ENCODE results near the gene CDADC1. TPM values are rescaled to one million over a fixed set of nuclear protein-coding genes. Genes with fewer than 3 reads are reported as not detected.
"Not testable (repeated sequence)": the region's sequence is repeated elsewhere in the genome, so short reads cannot be mapped to it uniquely, and the experiment has no call there.

Gene CDADC1
- total and polyA plus RNA-seq, 7 experiments from 2014 or later: 9.2 to 21.3 (median 12.8) TPM

GRCh38 chr13:49294723-49295122 is 47.0 kb downstream of the CDADC1 start:
- H3K27ac Mint-ChIP-seq; H3K27me3 ChIP-seq (ENCODE audit: control insufficient read depth in 2 of 2, insufficient read depth in 2 of 2, low read length in 2 of 2); DNase-seq; H3K36me3 ChIP-seq (ENCODE audit: control insufficient read depth in 2 of 3, insufficient read depth in 3 of 3, low read length in 3 of 3); H3K9me3 ChIP-seq (ENCODE audit: control insufficient read depth in 2 of 3, low read length in 3 of 3); H3K27ac ChIP-seq (ENCODE audit: low read depth, low read length); H3K4me3 ChIP-seq (ENCODE audit: low read length); ATAC-seq; H3K4me1 Mint-ChIP-seq; H3K9me3 Mint-ChIP-seq; H3K27me3 Mint-ChIP-seq; H3K4me1 ChIP-seq (ENCODE audit: control insufficient read depth in 2 of 2, insufficient read depth in 2 of 2, low read length in 2 of 2); intact Hi-C loops (cut with micrococcal nuclease); H3K4me3 Mint-ChIP-seq: not testable (repeated sequence)
- peaks cover 0 to 18% (median 3%) of the 10 kb centered on the region in 5 donors for H3K36me3 Mint-ChIP-seq
- POLR2A ChIA-PET: interaction anchor here (0.6 kb wide), 1 partner anchor 312 kb away, joined by 3 read pairs; no protein-coding TSS in a partner anchor
- CTCF ChIA-PET: interaction anchor here (0.6 to 1.1 kb wide), 3 partner anchors 12 to 149 kb away, joined by 3 to 4 read pairs (median 3); partner anchors contain the start of genes CAB39L and SETDB2

DNA sequence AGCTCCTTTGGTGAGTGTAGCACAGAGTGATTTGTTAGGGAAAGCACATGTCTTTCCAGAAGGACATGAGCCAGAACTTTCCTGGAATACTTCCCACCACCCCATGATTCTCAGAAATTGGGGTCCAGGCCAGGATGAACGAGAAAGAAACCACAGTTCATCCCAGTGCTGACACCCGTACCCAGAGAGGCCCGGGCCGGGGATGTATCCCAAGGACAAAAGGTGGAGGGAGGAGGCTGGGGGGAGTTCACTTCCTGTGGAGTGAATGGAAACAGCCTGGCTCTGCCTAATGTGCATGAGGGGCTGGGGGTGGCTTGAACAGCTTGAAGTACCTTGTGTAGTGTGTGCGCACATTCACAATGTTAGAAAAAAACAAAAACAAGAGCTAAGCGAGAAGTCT is 47.5 kb downstream of the CDADC1 start:
- H3K4me1 ChIP-seq (ENCODE audit: control insufficient read depth in 2 of 2, insufficient read depth in 2 of 2, low read length in 2 of 2): no peaks in the 10 kb centered on the region
- Mint-ChIP-seq H3K9me3 (no peaks in the 10 kb centered on the region), H3K36me3 (peaks cover 0 to 18% (median 3%) of the 10 kb centered on the region in 5 donors), H3K4me1 (peaks cover 0 to 8% (median 5%) of the 10 kb centered on the region in 7 donors), H3K27me3 (no peaks in the 10 kb centered on the region), H3K4me3 (no peak overlapping the region), H3K27ac (peak overlapping the region in 1 of 9 donors; percentile 49)
- intact Hi-C loops (cut with micrococcal nuclease): no loop called here
- H3K27me3 ChIP-seq (ENCODE audit: control insufficient read depth in 2 of 2, insufficient read depth in 2 of 2, low read length in 2 of 2): no peaks in the 10 kb centered on the region
- ATAC-seq (no peak), DNase-seq (no peak)
- POLR2A ChIA-PET: no interaction called here
- no peak overlapping the region for H3K27ac ChIP-seq (ENCODE audit: low read depth, low read length)
- no peak overlapping the region for H3K4me3 ChIP-seq (ENCODE audit: low read length)
- no peaks in the 10 kb centered on the region for H3K36me3 ChIP-seq (ENCODE audit: control insufficient read depth in 2 of 3, insufficient read depth in 3 of 3, low read length in 3 of 3)
- H3K9me3 ChIP-seq (ENCODE audit: control insufficient read depth in 2 of 3, low read length in 3 of 3): no peaks in the 10 kb centered on the region
- CTCF ChIA-PET: interaction anchor here (1.1 kb wide), 2 partner anchors 13 to 148 kb away, joined by 3 to 4 read pairs; partner anchors contain the start of genes CAB39L and SETDB2

- ChIA-PET CTCF (interaction anchor here (0.6 kb wide), 3 partner anchors 311 to 530 kb away, joined by 3 to 4 read pairs (median 3); no protein-coding TSS in a partner anchor), POLR2A (no interaction called here)
- no peaks in the 10 kb centered on the region for H3K27me3 ChIP-seq (ENCODE audit: control insufficient read depth in 2 of 2, insufficient read depth in 2 of 2, low read length in 2 of 2)
- H3K4me3 ChIP-seq (ENCODE audit: low read length): no peak overlapping the region
- peaks cover 6 to 13% (median 10%) of the 10 kb centered on the region in 7 donors for H3K4me1 Mint-ChIP-seq
- H3K4me1 ChIP-seq (ENCODE audit: control insufficient read depth in 2 of 2, insufficient read depth in 2 of 2, low read length in 2 of 2): no peaks in the 10 kb centered on the region
- H3K36me3 ChIP-seq (ENCODE audit: control insufficient read depth in 2 of 3, insufficient read depth in 3 of 3, low read length in 3 of 3): no peaks in the 10 kb centered on the region
- H3K4me3 Mint-ChIP-seq: no peak overlapping the region
- no peaks in the 10 kb centered on the region for H3K27me3 Mint-ChIP-seq
- ATAC-seq (no peak), DNase-seq (no peak)
- no peaks in the 10 kb centered on the region for H3K9me3 Mint-ChIP-seq
- no peak overlapping the region for H3K27ac ChIP-seq (ENCODE audit: low read depth, low read length)
- H3K36me3 Mint-ChIP-seq: peaks cover 0 to 13% (median 3%) of the 10 kb centered on the region in 5 donors
- H3K9me3 ChIP-seq (ENCODE audit: control insufficient read depth in 2 of 3, low read length in 3 of 3): no peaks in the 10 kb centered on the region
- no peak overlapping the region for H3K27ac Mint-ChIP-seq
- intact Hi-C loops (cut with micrococcal nuclease): no loop called here
Observed at GRCh38 chr13:49296659-49297058, 48.9 kb downstream of the CDADC1 start.

GRCh38 chr13:49297338-49297737 is 49.6 kb downstream of the CDADC1 start:
- H3K36me3 Mint-ChIP-seq: peaks cover 0 to 13% (median 3%) of the 10 kb centered on the region in 5 donors
- Histone ChIP-seq H3K27ac (ENCODE audit: low read depth, low read length) (no peak overlapping the region), H3K27me3 (ENCODE audit: control insufficient read depth in 2 of 2, insufficient read depth in 2 of 2, low read length in 2 of 2) (no peaks in the 10 kb centered on the region), H3K4me1 (ENCODE audit: control insufficient read depth in 2 of 2, insufficient read depth in 2 of 2, low read length in 2 of 2) (no peaks in the 10 kb centered on the region), H3K4me3 (ENCODE audit: low read length) (no peak overlapping the region), H3K36me3 (ENCODE audit: control insufficient read depth in 2 of 3, insufficient read depth in 3 of 3, low read length in 3 of 3) (no peaks in the 10 kb centered on the region), H3K9me3 (ENCODE audit: control insufficient read depth in 2 of 3, low read length in 3 of 3) (no peaks in the 10 kb centered on the region)
- no peaks in the 10 kb centered on the region for H3K27me3 Mint-ChIP-seq
- intact Hi-C loops (cut with micrococcal nuclease): no loop called here
- H3K9me3 Mint-ChIP-seq: no peaks in the 10 kb centered on the region
- ATAC-seq (no peak), DNase-seq (no peak)
- H3K4me1 Mint-ChIP-seq: peaks cover 6 to 17% (median 13%) of the 10 kb centered on the region in 7 donors
- no peak overlapping the region for H3K27ac Mint-ChIP-seq
- ChIA-PET CTCF (interaction anchor here (0.6 kb wide), 1 partner anchor 17 kb away, joined by 3 read pairs; no protein-coding TSS in a partner anchor), POLR2A (no interaction called here)
- H3K4me3 Mint-ChIP-seq: no peak overlapping the region

DNA sequence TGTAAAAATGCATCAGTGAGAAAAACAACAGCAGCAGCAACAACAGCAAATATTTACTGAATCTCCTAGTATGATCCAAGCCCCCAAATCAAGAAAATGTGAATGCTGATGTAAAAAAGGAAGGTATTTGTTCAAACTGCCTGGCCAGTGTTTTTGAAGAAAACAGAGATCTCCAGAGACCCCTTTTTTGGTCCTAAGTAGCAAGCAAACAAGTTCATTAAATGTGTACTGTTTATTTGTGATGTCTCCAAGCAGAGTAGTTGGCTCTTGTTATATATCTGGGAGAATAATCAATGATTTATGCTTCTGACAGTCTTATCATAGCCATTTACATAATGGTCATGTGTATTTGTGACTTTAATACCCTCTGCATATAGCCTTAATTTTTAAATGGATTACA is 50.7 kb downstream of the CDADC1 start:
- Mint-ChIP-seq H3K27me3 (no peaks in the 10 kb centered on the region), H3K27ac (no peak overlapping the region), H3K9me3 (no peaks in the 10 kb centered on the region), H3K4me1 (peaks cover 8 to 27% (median 14%) of the 10 kb centered on the region in 7 donors), H3K4me3 (no peak overlapping the region), H3K36me3 (peaks cover 0 to 6% (median 3%) of the 10 kb centered on the region in 5 donors)
- POLR2A ChIA-PET: no interaction called here
- H3K4me3 ChIP-seq (ENCODE audit: low read length): no peak overlapping the region
- no peak for ATAC-seq
- H3K4me1 ChIP-seq (ENCODE audit: control insufficient read depth in 2 of 2, insufficient read depth in 2 of 2, low read length in 2 of 2): no peaks in the 10 kb centered on the region
- no peaks in the 10 kb centered on the region for H3K36me3 ChIP-seq (ENCODE audit: control insufficient read depth in 2 of 3, insufficient read depth in 3 of 3, low read length in 3 of 3)
- H3K27me3 ChIP-seq (ENCODE audit: control insufficient read depth in 2 of 2, insufficient read depth in 2 of 2, low read length in 2 of 2): no peaks in the 10 kb centered on the region
- no peaks in the 10 kb centered on the region for H3K9me3 ChIP-seq (ENCODE audit: control insufficient read depth in 2 of 3, low read length in 3 of 3)
- DNase-seq: no peak
- CTCF ChIA-PET: interaction anchor here (0.6 kb wide), 1 partner anchor 86 kb away, joined by 3 read pairs; no protein-coding TSS in a partner anchor
- intact Hi-C loops (cut with micrococcal nuclease): no loop called here
- no peak overlapping the region for H3K27ac ChIP-seq (ENCODE audit: low read depth, low read length)

- peak overlapping the region in 1 of 9 donors; percentile 6 for H3K27ac Mint-ChIP-seq
- POLR2A ChIA-PET: no interaction called here
- H3K27me3 ChIP-seq (ENCODE audit: control insufficient read depth in 2 of 2, insufficient read depth in 2 of 2, low read length in 2 of 2): no peaks in the 10 kb centered on the region
- H3K4me3 Mint-ChIP-seq: no peak overlapping the region
- H3K4me1 ChIP-seq (ENCODE audit: control insufficient read depth in 2 of 2, insufficient read depth in 2 of 2, low read length in 2 of 2): no peaks in the 10 kb centered on the region
- no peak overlapping the region for H3K27ac ChIP-seq (ENCODE audit: low read depth, low read length)
- H3K27me3 Mint-ChIP-seq: no peaks in the 10 kb centered on the region
- H3K9me3 ChIP-seq (ENCODE audit: control insufficient read depth in 2 of 3, low read length in 3 of 3): no peaks in the 10 kb centered on the region
- no peaks in the 10 kb centered on the region for H3K36me3 ChIP-seq (ENCODE audit: control insufficient read depth in 2 of 3, insufficient read depth in 3 of 3, low read length in 3 of 3)
- ATAC-seq: no peak
- CTCF ChIA-PET: interaction anchor here (0.6 to 1.0 kb wide), 2 partner anchors 86 to 303 kb away, joined by 3 read pairs; no protein-coding TSS in a partner anchor
- DNase-seq: no peak
- H3K4me3 ChIP-seq (ENCODE audit: low read length): no peak overlapping the region
- peaks cover 8 to 28% (median 14%) of the 10 kb centered on the region in 7 donors for H3K4me1 Mint-ChIP-seq
- intact Hi-C loops (cut with micrococcal nuclease): loop anchor here in 1 of 2 donors (1.0 kb wide), 1 partner anchor 35 kb away; no protein-coding TSS in a partner anchor
- H3K9me3 Mint-ChIP-seq: no peaks in the 10 kb centered on the region
- H3K36me3 Mint-ChIP-seq: peaks cover 0 to 5% (median 3%) of the 10 kb centered on the region in 5 donors
Observed at GRCh38 chr13:49298903-49299605, 51.3 kb downstream of the CDADC1 start.

All from naive thymus-derived CD4-positive, alpha-beta T cell (primary cell).